Spleen (tissue), 7 donors: ENCODE measurements around the gene PKD1.

Experiments used
- POLR2A ChIP-seq, 3 donors: fragments of 450-650 bp; IDR thresholded peaks; one replicate each; pipeline ENCODE4 v1.5.1; 2017; ENCODE audit warnings: antibody characterized with exemption in 3 of 3, mild to moderate bottlenecking in 1 of 3
- TF ChIP-seq, protein P1 (sequence below), 11 experiments: fragments of 200-600 bp in 7 of 11; fragments of 450-650 bp in 4 of 11; sonication (generic) in 4 of 11; IDR thresholded peaks in 8 of 11; conservative IDR thresholded peaks in 3 of 11; 1 replicate in 7 of 11; 2 replicates in 4 of 11; pipeline versions ENCODE4 v1.4.0 to v1.8.0; 2016 to 2021; ENCODE audit warnings: antibody characterized with exemption in 11 of 11, inconsistent platforms in 4 of 11, mild to moderate bottlenecking in 1 of 11
- donor health status: DM: no; HTN: no; CAD: no; lungs with moderate emphysema.
- donor health status: DM: no; HTN: no; CAD: no.
- donor health status: DM: no; HTN: no; CAD: no.

DNA sequence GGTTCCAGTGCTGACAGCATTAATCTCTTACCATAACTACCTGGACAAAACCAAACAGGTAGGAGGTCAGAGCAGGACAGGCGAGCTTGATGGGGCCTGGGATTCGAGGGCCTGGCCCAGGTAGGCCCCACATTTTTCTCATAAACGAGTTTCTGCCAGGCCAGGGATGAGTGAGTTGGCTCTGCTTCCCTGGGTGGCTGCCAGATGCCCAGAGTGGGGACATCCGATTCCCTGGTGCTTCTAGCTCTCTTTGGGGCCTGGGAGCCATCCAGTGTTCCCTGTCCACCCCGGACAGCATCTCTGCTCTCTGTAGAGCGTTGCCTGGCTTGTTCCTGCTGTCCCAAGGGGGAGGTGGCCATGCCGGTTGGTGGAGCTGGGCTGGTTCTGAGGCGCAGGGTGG is 62.8 kb downstream of the PKD1 start:
- TF ChIP-seq, protein P1, sequence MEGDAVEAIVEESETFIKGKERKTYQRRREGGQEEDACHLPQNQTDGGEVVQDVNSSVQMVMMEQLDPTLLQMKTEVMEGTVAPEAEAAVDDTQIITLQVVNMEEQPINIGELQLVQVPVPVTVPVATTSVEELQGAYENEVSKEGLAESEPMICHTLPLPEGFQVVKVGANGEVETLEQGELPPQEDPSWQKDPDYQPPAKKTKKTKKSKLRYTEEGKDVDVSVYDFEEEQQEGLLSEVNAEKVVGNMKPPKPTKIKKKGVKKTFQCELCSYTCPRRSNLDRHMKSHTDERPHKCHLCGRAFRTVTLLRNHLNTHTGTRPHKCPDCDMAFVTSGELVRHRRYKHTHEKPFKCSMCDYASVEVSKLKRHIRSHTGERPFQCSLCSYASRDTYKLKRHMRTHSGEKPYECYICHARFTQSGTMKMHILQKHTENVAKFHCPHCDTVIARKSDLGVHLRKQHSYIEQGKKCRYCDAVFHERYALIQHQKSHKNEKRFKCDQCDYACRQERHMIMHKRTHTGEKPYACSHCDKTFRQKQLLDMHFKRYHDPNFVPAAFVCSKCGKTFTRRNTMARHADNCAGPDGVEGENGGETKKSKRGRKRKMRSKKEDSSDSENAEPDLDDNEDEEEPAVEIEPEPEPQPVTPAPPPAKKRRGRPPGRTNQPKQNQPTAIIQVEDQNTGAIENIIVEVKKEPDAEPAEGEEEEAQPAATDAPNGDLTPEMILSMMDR (IDR thresholded peaks at IDR 0.05 in 8 of 11, conservative IDR thresholded peaks at IDR 0.05 in 3 of 11): no peak
- no peak for TF ChIP-seq POLR2A (IDR thresholded peaks at IDR 0.05)
